HL-60/S4 (cell line): ENCODE results near the gene LRIG2.
"Not testable (repeated sequence)": the region's sequence is repeated elsewhere in the genome, so short reads cannot be mapped to it uniquely, and the experiment has no call there.

Experiments
- in situ Hi-C: fragments of 300-500 bp; cut with MboI; formaldehyde crosslinking; loops from 2 replicates; pipeline ENCODE4 v1.14.3; 2022; ENCODE audit warnings: low sequenced_read_pairs

The LRIG2 gene

DNA sequence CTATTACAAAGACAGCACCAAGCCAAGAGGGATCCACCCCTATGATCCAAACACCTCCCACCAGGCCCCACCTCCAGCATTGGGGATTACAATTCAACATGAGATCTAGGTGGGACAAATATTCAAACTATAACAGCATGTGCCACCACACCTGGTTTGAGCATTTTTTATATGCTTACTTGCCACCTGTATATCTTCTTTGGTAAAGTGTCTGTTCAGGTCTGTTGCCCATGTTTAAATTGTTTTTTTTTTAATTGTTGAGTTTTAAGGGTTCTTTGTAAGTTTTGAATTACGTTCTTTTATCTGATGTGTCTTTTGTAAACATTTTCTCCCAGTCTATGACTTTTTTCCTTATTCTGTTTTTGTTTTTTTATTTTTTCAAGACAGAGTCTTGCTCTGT is 83.4 kb downstream of the LRIG2 start:
- in situ Hi-C loops: no loop called here

DNA sequence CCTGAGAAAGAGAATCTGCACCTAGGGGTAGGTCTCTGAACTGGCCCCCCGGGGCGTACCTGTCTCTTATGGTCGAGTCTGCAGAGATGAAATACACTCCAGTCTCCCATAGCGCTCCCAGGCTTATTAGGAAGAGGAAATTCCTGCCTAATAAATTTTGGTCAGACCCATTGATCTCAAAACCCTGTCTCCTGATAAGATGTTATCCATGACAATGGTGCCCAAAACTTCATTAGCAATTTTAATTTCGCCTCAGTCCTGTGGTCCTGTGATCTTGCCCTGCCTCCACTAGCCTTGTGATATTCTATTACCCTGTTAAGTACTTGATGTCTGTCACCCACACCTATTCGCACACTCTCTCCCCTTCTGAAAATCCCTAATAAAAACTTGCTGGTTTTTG is 85.7 kb downstream of the LRIG2 start:
- in situ Hi-C loops: not testable (repeated sequence)

DNA sequence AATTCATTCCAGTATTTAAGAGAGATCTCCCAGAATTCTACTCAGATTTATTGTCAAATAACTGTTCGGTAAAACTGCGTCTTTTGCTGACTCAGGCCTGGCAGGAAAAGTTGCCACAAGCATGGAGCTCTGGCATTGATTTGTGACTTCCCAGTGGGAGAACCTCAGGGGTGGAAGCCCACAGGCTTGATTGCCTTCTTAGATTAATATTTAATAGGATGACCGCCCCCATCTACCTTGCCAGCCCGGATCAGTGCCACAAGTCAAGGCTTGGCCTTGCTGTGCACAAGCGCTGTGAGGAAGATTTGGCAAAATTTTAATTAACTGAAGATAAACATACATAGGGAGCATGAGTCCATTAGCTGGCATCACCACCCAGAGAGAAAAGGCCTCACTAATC is 93.5 kb downstream of the LRIG2 start:
- in situ Hi-C loops: no loop called here

DNA sequence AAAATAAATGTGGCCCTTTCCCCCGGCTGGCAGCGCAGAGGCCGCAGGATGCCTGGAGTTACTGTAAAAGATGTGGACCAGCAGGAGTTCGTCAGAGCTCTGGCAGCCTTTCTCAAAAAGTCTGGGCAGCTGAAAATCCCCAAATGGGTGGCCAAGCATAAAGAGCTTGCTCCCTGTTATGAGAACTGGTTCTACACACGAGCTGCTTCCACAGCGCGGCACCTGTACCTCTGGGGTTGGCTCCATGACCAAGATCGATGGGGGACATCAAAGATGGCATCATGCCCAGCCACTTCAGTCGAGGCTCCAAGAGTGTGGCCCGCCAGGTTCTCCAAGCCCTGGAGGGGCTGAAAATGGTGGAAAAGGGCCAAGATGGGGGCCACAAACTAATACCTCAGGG is 95.9 kb downstream of the LRIG2 start:
- in situ Hi-C loops: no loop called here

DNA sequence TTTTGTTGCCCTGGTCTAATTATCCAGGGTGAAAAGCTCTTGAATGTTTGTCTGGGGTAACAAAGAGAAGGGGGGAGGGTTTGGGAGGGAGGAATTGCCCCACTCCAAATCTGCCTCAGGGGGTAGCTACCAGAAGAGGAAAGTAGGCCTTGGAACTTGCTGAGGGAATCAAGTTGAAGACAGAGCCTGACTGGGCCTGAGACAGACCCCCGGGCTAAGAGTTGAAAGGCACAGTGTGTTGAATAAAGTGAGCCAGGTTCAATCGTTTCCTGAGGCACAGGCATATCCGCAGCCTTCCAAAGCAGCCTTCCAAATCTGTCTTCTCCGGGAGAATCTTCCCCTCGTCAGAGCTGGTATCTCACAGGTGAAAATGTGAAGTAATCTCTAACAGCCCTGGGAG is 96.6 kb downstream of the LRIG2 start:
- in situ Hi-C loops: no loop called here

DNA sequence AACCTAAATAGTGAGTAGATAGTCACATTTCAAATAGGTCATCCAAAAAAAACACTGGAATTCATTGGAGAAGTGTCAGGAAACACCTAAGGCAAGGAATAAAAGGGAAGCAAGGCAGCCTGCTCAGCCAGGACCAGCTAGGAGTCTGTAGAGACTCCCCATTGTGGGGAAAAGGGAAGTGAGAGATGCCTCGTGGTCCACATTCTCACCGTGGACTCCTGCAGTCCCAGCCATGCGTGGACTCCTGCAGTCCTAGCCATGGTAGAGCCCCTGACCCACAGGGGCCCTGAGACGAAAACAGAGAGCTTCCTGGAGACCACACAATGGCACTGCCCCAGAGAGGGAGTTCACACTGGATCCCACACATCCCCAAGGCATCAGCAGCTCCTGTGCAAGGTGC is 97.5 kb downstream of the LRIG2 start:
- in situ Hi-C loops: no loop called here

DNA sequence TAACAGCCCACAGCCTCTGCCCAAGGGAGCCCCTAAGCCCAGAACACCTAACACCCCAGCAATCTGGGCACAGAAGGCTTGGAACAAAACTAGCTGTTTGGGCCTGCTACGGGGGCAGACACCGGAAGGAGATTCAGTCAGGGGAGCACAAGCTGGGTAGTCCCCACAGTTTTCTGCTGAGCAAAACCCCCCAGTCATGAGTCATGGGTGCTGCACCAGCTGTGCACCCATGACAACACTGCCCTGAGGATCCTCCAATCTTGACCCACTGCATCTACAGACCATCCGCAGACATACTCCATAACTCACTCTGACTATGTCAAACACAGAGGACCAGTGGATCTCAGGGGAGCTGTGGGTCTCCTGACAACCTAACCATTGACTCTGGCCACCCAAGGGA is 105.1 kb downstream of the LRIG2 start:
- in situ Hi-C loops: no loop called here

DNA sequence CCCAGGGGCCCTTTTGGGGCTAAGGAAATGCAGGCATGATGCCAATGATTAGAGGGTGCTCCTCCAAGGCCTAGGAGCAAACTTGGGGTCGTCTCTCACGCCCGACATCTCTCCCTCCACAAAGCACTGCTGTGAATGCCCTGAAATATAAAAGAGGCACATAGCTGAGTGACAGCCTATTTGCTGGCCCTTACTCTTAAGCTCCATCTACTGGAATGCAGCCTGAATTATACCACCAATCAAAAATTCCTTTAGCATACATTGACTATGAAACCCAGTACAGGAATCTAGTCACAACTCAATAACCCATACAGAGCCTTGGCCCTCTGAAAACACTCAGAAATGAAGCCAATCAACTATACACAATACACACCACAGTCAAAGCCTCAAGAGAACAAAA is 105.5 kb downstream of the LRIG2 start:
- in situ Hi-C loops: no loop called here
